Measurements from ENCODE around the gene PPP2R2C.

The PPP2R2C gene

GRCh38 chr4:6277935-6278800 is 194.2 kb downstream of the PPP2R2C start:
- in situ Hi-C loops (cut with HindIII; ENCODE audit: low pct_ligation_motif_present, low pct_unique_long_range_greater_than_20kb, low sequenced_read_pairs) = no loop called here

GRCh38 chr4:6277139-6277802 is 195.1 kb downstream of the PPP2R2C start:
- in situ Hi-C loops (cut with HindIII; ENCODE audit: low pct_ligation_motif_present, low pct_unique_long_range_greater_than_20kb, low sequenced_read_pairs) = no loop called here

More at GRCh38 chr4:6277935-6278800, 194.2 kb downstream of the PPP2R2C start:
- DNase-seq = no peak

GRCh38 chr4:6275898-6276806 is 196.3 kb downstream of the PPP2R2C start:
- no peak for DNase-seq
- in situ Hi-C loops (cut with HindIII; ENCODE audit: low pct_ligation_motif_present, low pct_unique_long_range_greater_than_20kb, low sequenced_read_pairs) = no loop called here

More at GRCh38 chr4:6277139-6277802, 195.1 kb downstream of the PPP2R2C start:
- DNase-seq = no peak

- no peak for DNase-seq
- in situ Hi-C loops (cut with HindIII; ENCODE audit: low pct_ligation_motif_present, low pct_unique_long_range_greater_than_20kb, low sequenced_read_pairs) = no loop called here
These were observed 197.1 kb downstream of the PPP2R2C start for GRCh38 chr4:6275351-6275750.

- in situ Hi-C loops (cut with HindIII; ENCODE audit: low pct_ligation_motif_present, low pct_unique_long_range_greater_than_20kb, low sequenced_read_pairs) = no loop called here
- DNase-seq = no peak
These were observed 198.8 kb downstream of the PPP2R2C start for GRCh38 chr4:6273661-6273990.

- in situ Hi-C loops (cut with HindIII; ENCODE audit: low pct_ligation_motif_present, low pct_unique_long_range_greater_than_20kb, low sequenced_read_pairs) = no loop called here
- peak; percentile 88 for DNase-seq
These were observed 199.4 kb downstream of the PPP2R2C start for GRCh38 chr4:6272863-6273660.

- in situ Hi-C loops (cut with HindIII; ENCODE audit: low pct_ligation_motif_present, low pct_unique_long_range_greater_than_20kb, low sequenced_read_pairs) = no loop called here
- DNase-seq = no peak
These were observed 200.5 kb downstream of the PPP2R2C start for GRCh38 chr4:6271701-6272465.

- in situ Hi-C loops (cut with HindIII; ENCODE audit: low pct_ligation_motif_present, low pct_unique_long_range_greater_than_20kb, low sequenced_read_pairs) = no loop called here
- no peak for DNase-seq
These were observed 201.2 kb downstream of the PPP2R2C start for GRCh38 chr4:6271206-6271605.

- in situ Hi-C loops (cut with HindIII; ENCODE audit: low pct_ligation_motif_present, low pct_unique_long_range_greater_than_20kb, low sequenced_read_pairs) = no loop called here
- DNase-seq = peak; percentile 19
These were observed 201.7 kb downstream of the PPP2R2C start for GRCh38 chr4:6270636-6271121.

Measured in ACHN (cell line).